Pons (tissue), 1 donor: ENCODE data around the gene DENND2D.
A peak's percentile ranks its signal among the peaks of the same experiment; 100 is the strongest.

Experiments
- DNase-seq: peaks from one replicate; pipeline ENCODE4 v3.0.0-alpha.2; 2016; ENCODE audit warnings: low spot score

DENND2D gene

DNA sequence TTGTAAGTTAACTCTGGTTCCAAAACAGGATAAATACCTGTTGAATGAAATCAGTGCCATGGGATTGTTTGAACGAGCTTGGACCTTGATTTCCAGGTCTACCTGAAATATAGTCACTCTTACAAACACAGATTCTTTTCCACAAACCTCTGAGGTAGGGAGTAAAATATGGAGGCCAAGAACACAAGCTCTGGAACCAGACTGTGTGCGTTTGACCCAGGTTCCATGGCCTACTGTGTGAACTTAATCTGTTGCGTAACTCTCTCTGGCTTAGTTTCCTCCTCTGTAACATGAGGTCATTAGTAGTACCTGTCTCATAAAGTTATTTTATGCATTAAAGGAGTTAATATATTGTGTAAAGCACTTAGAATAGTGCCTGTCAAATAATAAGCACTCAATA, 25.1 kb downstream of the DENND2D start:
- DNase-seq = no peak

DNA sequence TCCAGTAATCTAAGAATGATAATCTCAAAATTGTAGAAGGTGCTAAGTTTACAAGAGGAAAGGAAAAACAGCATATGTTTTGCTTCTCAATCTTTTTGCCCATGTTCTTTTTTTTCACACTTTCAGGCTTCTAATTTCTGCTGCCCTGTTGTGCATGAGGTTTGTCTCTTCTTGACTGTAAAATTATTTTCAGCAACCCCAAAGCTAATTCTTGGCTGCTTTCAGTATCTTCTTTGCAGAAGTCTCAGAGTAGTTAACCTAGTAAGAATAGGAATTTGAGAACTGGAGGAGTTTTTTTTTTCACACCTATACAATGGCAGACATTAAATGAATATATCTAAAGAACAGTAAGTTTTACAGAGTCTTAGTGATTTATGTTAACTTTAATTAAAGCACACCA, 26.4 kb downstream of the DENND2D start:
- DNase-seq = no peak

DNA sequence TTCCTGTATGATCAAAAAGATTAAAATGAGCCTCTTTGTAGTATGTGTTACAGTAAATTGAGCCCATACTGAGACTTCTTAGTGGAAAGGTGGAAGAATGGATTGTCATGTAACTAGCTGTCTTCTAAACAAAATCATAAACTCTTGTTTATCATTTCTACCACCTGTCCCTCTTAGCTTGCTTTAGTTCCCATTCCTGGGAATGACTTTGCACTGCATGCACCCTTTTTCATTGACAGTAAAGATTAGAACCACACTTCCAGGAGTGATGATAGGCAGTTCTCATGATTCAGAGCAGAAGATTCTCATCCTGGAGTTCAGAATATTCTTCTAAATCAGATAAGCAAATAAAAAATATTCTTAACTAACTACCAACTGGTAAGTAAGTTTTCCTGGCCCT, 28.0 kb downstream of the DENND2D start:
- DNase-seq = no peak

DNA sequence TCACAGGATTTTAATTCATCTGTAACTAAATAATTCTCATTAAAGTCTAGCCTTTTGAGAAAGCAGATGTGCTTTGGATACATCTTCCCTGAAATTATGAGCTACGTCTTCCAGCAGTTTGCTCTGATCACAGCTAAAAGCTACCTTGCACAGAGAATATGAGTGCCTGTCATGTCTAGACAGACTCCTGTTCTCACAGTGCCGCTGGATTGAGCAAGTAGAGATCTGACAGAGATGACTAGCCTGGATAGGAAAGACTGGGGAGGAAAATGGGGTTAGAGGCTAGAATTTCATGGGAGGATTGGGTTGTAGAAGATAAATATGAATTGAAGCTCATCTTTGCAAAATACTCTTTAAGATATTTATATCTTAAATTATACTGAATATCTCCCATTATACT, 36.3 kb downstream of the DENND2D start:
- no peak for DNase-seq

DNA sequence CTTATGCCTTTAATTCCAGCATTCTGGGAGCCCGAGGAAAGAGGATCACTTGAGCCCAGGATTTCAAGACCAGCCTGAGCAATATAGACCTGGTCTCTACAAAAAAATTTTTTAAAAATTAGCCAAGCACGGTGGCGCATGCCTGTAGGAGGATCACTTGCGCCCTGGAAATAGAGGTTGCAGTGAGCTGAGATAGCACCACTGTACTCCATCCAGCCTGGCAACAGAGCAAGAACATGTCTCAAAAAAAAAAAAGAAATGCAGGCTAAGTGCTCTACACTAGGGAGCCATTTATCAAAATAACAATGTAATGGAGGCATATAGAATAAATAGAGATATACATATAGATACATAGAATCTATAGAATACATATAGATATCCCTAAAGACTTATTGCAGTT, 37.1 kb downstream of the DENND2D start:
- DNase-seq = no peak

DNA sequence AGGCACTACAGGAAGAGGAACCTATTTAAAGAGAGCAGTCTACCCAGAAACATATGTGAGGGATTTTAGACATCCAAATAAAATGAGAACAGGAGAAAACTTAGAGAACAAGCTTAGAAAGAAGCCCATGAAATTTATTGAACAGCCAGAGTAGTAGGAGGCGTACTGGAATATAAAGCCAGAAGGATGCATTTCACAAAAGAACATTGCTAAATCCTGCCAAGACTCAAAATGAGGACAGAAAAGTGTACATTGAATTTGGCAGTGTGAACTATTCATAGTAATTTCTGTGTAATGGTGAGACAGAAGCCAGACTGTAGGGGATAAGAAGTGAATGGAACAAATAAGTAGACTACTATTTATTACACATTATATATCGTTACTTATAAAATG, 38.0 kb downstream of the DENND2D start:
- peak; percentile 8 for DNase-seq

DNA sequence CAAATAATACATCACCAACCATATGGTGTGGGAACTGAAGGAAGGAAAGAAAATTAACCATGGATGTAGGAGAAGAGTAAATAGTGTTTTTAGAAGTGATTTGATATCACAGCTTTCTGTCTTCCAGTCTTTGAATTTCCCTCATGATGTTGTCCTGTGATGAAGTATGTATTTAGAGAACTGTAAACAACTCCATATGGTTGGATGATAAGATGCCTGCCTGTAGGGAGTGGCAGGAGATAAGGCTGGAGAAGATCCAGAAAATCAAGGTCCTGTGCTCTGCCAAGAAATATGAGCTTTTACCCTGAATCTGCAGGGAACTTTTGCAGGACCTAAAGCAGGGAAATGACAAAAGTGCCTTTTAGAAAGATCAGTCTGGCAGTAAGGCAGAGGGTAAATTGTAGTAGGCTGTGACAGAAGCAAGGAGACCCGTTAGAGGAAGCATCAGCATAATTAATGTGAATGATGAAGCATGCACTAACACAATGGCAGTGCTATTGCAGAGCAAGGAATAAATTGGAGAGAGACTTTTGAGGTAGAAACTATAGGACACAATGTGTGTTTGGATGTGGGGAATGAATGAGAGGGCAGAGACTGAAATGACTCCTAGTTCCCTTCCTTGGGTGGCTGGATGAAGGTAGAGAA, 38.5 kb downstream of the DENND2D start:
- DNase-seq = peak; percentile 2

DNA sequence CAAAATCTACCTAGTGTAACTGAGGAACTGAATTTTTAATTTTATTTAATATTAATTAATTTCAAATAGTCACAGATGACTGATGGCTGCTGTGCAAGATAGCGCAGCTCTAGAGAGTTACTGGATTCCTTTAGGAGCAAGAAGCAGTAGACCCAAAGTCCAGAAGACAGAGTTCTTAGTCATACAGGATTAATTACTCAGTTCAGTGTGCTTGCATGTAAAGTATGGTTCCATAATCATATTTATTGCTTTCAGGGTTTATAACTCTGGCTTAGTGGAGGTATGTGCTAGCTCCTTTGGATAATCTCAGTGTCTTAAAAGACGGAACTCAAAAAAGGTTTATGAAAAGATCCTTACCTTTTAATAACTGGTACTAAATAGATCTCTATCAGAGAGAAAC, 43.0 kb downstream of the DENND2D start:
- DNase-seq = no peak

DNA sequence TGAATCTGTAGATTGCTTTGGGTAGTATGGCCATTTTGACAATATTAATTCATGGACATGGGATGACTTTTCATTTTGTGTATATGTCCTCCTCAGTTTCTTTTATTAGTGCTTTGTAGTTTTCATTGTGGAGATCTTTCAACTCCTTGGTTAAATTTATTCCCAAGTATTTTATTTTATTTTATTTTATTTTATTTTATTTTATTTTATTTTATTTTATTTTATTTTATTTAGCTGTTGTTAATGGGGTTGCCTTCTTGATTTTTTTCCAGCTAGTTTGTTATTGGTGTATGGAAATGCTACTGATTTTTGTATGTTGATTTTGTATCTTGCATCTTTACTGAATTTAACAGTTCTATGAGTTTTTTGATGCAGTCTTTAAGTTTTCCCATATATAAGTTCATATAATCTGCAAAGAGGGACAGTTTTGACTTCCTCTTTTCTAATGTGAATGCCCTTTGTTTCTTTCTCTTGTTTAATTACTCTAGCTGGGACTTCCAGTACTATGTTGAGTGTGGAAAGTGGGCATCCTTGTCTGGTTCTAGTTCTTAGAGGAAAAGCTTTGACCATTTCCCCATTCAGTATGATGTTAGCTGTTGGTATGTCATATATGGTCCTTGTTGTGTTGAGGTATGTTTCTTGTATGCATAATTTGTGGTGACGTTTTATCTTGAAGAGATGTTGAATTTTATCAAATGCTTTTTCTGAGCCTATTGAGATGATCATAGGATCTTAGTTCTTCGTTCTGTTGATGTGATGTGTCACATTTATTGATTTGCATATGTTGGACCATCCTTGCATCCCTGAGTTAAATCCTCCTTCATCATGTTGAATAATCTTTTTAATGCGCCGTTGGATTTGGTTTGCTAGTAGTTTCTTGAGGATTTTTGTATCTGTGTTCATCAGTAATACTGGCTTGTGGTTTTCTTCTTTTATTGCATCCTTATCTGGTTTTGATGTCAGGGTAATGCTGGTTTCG, 46.1 kb downstream of the DENND2D start:
- DNase-seq = no peak

DNA sequence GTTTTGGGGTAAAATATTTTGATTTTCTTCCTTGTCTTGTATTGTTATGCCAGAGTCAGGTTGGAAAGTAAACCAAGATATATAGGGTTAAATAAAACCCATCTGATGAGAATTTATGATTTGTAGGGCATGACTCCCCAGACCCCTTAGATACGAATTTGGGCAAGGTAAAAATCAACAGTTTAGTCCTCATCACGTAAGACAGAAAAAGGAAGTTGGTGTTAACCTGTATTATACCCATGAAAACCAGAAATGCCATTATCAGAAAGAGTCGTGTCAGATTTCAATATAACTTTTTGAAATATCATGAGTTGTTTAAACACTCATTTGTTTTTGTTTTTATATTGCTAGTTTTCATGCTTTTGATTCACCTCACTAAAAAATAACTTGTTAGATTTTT, 48.6 kb downstream of the DENND2D start:
- DNase-seq = no peak

DNA sequence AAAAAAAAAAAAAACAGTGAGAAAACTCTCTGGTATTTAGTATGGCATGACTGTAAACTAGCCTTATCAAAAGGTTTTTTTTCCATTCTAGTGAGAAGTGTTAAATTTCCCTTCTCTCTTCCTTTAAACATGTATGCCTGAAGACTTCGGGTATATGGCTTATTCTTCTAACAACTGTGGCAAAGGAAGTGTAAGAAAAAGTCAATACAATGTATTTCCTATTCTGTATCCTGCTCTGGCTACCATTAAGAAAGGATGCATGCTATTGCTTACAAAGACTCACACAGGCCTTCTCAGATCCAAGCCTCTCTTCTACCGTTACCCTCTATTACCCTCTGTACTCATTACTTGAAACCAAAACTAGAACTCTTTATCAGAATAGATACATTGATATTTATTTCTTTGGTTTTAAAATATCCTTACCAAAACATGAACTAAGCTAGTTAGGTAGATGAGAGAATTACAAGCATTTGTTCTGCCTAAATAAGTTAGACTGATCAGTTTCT, 52.0 kb downstream of the DENND2D start:
- DNase-seq = no peak

DNA sequence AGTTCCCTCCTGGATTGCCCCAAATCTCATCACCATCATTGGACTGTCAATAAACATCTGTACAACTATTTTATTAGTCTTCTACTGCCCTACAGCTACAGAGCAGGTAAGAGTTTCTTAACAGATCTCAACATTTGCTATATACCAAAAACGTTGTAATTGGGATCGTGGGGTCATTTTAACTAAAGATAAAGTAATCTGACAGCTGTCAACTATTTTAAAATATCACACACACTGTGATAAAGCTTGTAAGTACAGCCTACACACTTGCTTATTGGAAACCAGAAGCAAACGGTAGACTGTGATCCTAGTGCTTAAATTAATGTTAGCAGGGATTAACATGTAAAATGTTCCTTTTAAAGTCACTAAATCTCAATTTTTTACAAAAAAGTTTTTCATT, 52.5 kb downstream of the DENND2D start:
- DNase-seq = no peak

DNA sequence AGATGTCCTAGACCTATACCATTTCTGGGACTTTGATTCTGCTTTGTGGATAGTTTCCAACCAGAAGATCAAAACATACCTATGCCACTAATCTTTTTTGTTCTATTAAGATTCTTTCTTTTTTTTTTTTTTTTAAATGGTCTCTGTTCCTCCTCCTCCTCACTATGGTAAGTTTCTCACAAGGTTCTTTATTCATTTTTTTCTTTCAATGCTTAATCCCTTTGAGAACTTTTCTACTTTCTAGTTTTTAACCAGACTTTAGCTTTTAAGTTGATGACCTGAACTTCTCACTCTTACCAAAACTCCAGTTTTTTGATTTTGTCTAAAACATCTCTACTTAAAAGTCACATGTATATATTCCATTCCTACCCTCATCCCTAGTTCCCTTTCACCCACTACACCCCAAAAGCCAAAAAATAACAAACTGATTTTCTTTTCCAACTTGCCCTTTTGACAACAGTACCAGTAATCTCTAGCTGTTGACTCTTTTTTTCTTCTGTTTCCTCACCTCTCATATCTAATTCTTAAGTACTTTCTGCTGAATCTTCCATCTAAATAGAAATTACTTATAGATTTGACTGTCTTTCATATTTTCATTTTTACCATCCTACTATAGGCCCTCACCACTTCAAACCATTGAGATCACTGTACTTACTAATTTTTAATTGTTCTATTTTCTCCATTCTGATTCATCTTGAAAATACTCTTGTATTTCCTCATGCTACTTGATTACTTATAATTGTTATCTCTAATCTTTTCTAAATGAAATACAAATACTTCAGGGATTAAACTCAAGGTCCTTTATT, 54.3 kb downstream of the DENND2D start:
- DNase-seq = no peak

DNA sequence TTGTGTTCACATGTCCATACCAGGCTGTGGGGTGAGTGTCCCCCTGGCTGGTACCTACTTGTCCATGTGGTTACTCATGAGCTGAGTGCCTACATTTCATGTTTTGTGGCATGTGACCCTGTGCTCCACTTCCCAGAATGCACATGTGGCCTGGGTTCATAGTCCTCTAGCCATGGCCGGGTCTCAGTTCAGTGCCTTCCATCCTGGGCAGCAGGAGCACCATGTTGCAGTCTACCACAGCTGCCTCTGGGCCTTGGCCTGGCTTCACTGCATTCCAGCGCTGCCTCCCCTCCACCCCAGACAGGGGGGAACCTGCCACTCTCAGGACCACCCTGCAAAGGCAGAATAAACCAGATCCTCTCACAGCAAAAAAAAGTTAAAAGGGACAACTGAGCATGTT, 54.9 kb downstream of the DENND2D start:
- no peak for DNase-seq

DNA sequence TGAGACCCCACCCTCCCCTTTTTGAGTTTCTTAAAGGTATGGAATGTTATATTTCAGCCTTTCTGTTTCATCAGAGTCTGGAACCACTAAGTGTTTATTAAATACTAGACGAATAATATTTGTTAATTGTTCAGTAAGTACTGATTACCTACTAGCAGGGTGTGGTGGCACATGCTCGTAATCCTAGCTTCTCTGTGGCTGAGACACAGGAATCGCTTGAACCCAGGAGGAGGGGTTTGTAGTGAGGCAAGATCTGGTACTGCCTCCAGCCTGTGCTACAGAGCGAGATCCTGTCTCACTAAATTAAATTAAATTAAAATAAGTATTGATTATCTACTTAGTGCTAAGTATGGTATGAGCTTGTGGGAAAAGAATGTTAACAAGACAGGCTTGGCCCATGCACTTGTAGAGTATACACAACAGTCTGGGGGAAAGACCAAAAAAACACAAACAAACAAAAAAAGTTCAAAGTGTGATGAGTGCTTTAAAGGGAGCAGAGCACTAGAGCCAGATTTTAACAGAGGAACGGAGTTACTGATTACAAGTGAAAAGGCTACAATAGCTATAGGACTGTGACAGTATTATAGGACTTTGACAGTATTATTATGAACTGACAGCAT, 58.0 kb downstream of the DENND2D start:
- no peak for DNase-seq

DNA sequence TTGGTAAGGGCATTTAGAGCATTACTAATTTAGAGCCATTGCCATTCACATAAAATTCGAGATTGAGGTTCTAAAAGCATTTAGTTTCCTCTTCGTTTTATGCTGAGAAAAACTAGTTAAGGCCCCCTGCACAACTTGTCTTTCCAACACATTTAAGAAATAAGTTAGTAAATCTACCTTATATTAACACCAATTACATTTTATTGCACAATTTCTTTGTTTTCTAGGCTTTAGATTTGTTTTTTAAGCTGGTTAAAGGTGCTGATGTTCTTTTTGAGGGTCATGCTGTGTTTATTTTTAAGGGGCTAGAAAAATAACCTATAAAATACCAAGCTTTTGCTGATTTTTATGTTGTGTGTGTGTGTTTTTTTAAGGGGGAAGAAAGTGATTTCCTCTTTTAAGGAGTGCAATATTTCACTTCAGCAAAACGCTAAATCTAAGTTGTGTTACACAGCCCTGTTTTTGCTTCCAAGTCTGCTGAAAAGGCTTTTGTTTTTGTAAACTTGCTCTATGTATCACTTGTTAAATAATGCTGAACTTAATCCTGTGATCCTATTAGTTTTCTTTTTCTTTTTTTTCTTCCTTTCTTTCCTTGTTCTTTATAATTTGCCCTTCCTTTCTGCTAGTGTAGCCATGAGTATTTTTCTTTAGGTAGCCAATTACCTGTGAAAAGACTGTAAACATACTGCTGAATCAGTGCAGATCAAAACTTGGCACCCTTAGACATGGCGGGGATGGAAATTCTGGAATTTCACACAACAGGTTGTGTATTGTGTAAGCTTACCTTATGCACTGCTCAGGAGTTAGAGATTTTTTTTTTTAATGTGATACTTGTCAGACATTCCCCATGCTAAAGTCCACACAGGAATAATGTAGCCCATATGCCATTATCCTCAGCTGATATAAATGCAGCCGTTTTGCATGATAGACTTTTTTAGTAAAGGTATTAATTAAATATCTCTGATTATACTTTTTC, 58.9 kb downstream of the DENND2D start:
- no peak for DNase-seq

DNA sequence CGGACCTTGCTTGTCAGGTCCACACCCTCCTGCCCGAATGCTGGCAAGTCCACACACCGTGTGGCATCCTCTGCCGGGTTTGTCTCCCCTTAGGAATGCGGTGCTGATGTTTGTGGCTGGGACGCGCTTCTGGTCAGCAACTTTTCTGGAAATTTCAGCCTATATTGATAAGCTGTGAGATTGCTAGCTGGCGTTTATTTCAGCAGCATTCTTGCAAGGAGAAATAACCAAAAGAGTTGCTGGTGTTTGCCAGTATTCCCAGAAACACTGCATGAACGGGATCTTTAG, 59.8 kb downstream of the DENND2D start:
- peak; percentile 37 for DNase-seq

DNA sequence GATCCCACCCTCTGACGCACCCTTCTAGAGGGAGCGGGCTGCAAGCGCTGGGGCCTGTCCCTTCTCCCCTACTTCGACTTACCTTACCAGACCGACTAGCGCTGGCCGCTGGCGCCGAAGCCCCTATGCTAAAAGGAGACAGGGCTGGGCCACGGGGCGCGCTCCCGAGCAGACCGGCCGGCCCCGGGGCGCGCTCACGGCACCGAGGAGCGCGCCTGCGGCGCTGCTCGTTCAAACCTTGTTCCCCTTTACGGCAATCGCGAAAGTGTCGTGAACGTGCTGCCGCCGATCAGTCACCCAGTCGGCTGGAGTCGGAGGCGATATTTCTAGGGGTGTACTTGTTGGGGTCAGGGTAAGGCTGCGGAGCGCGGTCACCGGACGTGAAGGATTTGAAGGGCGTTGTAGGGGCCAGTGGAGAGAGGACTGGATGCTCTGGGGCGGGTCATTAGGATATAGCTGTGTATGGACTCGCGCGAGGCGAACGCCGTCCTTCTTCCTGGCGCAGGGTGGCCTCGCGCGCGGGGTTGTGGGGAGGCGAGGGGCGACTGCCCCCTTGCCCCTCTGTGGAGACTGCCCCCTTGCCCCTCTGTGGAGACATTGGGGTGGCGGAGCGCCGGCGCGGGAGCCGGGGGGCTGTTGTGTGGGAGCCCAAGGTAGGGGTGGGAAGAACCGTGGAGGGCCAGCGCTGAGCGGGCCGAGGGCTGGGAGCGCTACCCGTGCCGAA, 60.3 kb downstream of the DENND2D start, which contains the start of the genes CEPT1 and DRAM2:
TSS of gene CEPT1 (plus strand) at position 268 of the 724 bp plus-strand sequence. CDS start 7,492 bp downstream, outside the sequence.
TSS of gene DRAM2 (minus strand) at position 138 of the 724 bp plus-strand sequence. CDS start 8,539 bp downstream, outside the sequence.
- DNase-seq = peak; percentile 93

DNA sequence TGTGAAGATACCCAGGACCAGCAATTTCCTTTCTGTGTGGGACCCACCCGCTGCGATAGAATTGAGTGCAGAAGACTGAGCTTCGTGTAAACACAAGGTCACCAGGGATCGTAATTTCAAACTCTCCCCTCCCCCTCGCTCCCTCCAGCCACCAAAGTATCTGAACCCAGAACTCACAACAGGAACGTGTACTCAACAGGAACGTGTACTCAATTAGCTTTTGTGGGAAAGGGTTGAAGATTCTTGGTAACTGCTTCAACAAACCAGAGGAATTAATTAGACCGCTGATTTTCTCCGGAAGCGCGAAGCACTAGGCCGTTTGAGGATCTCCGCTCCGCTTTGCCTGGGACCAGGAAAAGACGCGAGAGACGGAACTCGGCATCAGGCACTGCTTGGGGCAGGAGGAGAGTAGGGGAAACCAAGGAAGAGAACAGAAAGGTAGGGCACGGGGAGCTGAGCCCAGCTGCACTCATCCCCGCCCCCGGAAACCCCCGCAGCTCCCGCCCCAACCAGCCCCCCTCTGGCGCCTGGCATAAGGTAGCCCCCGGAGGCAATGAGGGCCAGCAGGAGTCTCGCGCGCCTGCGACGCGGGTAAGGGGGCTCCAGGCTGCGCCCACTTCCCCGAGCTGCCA, 61.0 kb downstream of the DENND2D start:
- peak; percentile 62 for DNase-seq
